CD4-positive, alpha-beta T cell treated with Interferon alpha-2 for 1 hour (primary cell): ENCODE data around the gene CIT.
A peak's percentile ranks its signal among the peaks of the same experiment; 100 is the strongest.
"Not testable (repeated sequence)": the region's sequence is repeated elsewhere in the genome, so short reads cannot be mapped to it uniquely, and the experiment has no call there.

Experiments
- DNase-seq, 2 donors: peaks; one replicate each; pipeline ENCODE4 v3.0.0-alpha.2; 2020 to 2022

The CIT gene, protein sequence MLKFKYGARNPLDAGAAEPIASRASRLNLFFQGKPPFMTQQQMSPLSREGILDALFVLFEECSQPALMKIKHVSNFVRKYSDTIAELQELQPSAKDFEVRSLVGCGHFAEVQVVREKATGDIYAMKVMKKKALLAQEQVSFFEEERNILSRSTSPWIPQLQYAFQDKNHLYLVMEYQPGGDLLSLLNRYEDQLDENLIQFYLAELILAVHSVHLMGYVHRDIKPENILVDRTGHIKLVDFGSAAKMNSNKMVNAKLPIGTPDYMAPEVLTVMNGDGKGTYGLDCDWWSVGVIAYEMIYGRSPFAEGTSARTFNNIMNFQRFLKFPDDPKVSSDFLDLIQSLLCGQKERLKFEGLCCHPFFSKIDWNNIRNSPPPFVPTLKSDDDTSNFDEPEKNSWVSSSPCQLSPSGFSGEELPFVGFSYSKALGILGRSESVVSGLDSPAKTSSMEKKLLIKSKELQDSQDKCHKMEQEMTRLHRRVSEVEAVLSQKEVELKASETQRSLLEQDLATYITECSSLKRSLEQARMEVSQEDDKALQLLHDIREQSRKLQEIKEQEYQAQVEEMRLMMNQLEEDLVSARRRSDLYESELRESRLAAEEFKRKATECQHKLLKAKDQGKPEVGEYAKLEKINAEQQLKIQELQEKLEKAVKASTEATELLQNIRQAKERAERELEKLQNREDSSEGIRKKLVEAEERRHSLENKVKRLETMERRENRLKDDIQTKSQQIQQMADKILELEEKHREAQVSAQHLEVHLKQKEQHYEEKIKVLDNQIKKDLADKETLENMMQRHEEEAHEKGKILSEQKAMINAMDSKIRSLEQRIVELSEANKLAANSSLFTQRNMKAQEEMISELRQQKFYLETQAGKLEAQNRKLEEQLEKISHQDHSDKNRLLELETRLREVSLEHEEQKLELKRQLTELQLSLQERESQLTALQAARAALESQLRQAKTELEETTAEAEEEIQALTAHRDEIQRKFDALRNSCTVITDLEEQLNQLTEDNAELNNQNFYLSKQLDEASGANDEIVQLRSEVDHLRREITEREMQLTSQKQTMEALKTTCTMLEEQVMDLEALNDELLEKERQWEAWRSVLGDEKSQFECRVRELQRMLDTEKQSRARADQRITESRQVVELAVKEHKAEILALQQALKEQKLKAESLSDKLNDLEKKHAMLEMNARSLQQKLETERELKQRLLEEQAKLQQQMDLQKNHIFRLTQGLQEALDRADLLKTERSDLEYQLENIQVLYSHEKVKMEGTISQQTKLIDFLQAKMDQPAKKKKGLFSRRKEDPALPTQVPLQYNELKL (N-terminal part only)

DNA sequence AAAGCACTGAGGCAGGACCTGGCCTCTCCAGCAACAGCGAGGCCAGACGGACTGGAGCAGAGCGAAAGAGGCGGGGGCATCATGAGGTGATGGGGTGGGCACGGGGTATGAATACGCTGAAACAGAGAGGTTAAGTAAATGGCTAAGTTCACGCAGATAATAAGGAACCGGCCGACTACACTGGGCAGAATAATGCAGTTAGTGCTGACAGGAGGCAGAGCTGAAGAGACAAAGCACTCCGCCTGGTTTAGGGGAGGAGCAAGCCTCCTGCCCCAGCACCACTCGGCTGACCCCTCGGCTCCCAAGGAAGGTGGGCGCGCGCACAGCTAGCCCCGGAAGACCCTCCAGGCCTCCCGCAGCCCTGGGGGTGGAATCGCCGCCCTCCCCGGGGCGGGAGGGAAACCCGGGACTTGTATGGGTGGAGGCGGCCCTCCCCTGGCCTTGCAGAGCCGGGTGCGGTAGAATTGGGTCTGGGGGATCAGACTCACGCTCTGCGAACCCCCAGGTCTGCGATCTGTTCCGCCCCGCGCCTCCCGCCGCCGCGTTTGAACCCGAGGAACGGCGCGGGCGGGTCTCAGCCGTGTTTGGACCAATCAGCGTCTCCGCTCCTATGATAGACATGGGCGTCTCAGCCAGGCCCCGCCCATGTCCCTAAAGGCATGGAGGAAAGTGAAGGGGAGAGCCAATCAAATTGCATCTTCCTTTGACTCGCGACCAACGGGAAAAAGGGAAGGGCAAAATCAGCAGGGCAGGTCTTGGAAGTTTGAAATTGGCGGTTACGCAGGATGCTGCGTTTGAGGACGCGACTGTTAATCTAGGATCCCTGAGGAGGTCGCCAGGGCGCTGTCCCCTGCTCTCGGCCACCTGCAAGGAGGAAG lies at the start of gene CIT:
Gene CIT (minus strand): TSS at position 560 of the 878 bp plus-strand sequence. CDS start 1,152 bp downstream, outside the sequence.
- DNase-seq = peak; percentile 89 to 92

DNA sequence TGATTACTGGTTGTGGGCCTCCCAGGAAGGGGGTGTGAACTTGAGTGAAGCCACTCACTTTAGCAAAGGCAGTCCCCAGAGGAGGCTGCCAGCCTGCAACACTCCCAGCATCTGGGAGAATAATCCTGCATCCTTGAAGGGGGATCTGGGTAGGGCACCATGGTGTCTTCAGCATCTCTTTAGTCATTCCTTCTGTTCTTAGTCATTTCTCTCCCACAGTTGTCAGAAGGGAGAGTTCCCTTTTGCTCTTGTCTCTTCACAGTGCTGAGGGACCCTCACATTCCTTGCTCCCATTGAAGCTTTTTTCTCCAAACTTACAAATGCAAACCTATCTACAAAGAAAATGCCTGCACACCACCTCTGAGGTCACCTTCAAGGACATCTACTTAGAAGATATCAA lies 48.1 kb upstream of the CIT start:
- no peak for DNase-seq

DNA sequence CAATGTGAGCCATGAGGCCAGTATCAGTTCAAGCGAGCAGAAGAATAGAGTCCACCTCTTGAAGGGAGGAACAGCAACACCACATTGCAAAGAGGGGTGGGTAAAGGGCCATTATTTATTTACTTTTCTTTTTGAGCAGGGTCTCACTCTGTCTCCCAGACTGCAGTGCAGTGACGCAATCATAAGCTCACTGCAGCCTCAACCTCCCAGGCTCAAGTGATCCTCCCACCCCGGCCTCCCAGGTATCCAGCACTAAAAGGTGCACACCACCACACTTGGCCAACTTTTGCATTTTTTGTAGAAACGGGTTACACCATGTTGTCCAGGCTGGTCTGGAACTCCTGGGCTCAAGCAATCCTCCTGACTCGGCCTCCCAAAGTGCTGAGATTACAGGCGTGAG lies 42.9 kb upstream of the CIT start:
- no peak for DNase-seq

DNA sequence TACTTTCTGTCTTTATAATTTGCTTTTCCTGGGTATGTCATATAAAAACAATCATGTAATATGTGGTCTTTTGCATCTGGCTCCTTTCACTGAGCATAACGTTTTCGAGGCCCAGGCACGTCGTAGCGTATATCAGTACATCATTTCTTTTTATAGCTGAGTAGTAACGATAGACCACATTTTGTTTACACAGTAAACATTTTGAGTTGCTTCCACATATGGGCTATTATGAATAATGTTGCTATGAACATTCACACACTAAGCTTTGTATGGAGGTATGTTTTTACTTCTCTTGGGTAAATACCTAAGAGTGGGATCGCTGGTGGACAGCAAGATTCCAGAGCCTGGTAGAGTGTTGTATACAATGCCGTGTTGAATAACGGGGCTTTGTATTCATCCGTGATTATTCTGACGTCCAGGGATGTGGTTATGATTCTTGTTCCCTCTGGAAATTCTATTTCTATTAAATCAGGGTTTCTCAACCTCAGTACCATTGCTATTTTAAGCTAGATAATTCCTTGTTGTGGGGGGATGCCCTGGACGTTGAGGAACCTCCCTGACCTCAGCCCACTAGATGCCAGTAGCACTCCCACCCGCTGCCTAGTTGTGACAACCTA lies 38.9 kb upstream of the CIT start:
- DNase-seq = no peak

DNA sequence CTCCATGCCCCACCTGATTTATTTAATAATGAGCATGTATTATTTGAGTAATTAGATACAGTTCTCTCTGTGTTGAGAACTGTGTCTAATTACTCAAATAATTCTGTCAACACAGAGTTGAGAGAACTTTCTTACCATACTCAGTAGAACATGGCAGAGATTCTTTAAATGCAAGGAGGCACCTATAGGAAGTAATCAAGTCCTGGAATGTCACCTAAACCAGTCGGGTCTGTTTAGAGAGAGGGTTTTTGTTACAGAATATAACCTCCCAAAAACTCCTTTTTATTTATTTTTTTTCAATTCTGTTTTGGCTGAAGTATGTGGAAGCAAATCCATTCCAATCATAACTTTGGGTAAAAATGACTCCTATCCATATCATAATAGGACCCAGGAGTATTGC lies 37.5 kb upstream of the CIT start:
- no peak for DNase-seq

DNA sequence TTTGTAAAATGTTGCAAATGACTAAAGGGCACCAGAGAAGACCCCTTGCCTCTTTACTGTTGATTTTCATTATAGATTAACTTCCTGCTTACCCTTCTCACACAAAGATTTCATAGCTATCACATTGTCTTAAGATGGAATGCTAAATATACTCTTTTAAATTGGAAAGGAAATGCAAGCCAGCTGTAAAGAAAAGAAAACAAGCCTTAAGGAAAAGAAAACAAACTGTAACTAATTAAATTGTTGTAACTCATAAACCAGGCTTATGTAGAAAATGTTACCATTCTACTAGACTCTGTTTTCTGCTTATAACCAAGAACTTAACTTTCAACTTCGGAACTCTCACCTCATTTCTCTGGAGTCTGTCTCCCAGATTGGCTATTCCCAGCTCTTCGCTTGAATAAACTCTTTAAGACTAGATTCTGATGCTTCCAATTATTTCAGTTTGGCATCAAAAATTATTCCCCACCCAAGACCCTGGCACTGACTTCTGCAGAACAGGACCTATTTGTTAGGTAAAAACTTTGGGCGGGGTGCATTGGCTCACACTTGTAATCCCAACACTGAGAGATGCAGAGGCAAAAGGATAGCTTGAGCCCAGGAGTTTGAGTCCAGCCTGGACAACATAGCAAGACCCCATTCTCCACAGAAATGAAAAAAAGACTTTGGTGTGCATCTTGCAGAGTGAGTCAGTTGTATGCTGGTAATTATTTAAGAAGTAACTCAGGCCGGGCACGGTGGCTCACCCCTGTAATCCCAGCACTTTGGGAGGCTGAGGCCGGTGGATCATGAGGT lies 36.6 kb upstream of the CIT start:
- no peak for DNase-seq

DNA sequence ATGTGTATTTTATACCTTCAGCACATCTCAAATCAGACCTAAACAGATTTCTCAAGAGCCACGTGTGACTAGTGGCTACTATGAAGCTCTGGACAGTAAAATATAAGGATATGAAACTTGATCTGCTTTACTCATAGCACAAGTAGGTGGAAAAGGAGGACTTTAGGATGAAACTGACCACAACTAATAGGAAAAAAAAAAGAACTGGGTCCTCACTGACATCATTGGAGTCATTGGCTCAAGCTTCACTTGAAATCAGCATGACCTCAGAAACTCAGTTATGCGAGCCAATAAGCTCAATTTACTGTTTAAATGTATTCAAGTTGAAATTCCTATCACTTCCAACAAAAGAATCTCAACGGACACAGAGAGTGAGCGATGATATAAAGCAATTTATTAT lies 34.1 kb upstream of the CIT start:
- no peak for DNase-seq

DNA sequence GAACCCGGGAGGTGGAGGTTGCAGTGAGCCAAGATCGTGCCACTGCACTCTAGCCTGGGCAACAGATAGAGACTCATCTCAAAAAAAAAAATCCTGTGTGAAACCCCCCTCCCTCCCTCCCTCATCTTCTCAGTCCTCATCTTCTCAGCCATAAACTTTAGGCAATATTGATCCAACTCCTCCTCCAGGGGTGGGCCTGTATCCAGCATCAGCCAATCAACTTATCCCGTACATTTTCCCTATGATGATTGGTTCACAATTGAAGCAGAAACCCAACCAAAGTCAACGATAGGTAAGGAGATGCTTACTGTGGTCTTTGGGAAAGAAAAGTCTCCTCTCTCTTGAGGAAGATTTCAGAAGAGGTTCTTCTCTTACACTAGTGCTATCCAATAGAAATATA lies 33.5 kb upstream of the CIT start:
- no peak for DNase-seq

DNA sequence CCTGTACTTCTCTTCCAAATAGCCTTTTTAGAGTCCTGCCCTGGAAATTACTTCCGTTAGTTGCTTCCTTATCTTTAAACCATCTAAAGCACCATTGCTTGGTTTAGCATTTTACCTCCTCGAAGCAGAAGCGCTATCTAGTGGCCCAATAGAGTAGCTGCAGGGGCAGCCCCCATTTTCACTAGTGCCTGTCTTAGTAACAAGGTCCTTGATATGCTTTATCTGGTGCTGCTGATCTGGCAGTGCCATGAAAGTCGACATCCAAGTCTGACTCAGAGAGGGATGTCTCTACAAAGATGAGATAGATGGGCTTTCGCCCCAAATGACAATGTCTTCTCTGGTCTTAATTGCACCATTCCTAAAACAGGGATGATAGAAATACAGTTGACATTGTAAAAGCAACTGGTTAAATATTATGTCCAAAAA lies 25.0 kb upstream of the CIT start:
- DNase-seq = peak; percentile 61 to 77

DNA sequence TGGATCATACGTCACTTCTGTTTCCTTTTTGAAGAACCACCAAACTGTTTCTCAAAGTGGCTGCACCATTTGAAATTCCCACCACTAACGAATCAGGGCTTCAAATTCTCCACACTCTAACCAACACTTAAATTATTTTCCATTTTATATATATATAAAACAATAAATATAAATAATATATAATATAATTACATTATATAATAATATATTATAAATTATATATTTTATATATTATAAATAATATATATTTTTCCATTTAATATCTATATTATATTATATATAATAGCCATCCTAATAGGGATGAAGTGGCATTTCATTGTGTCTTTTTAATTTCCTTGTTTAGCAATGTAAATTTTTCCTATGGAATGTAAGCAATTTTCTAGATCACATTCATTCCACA lies 24.6 kb upstream of the CIT start:
- no peak for DNase-seq

DNA sequence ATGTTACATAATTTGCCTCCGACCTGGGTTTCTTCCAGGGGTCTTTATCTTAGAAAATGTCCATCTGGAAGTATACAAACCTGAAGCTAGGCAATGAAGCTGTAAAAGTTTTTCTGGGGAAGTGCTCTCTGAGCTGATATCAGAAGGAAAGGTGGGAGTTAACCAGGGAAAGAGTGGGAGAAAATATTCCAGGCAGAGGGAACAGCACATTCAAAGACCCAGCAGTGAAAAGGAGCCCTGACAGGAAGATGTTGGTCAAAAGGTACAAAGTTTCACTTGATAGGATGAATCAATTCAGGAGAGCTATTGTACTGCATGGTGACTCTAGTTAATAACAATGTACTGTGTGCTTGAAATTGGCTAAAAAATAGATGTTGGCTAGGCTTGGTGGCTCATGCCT lies 17.8 kb upstream of the CIT start:
- DNase-seq = no peak

DNA sequence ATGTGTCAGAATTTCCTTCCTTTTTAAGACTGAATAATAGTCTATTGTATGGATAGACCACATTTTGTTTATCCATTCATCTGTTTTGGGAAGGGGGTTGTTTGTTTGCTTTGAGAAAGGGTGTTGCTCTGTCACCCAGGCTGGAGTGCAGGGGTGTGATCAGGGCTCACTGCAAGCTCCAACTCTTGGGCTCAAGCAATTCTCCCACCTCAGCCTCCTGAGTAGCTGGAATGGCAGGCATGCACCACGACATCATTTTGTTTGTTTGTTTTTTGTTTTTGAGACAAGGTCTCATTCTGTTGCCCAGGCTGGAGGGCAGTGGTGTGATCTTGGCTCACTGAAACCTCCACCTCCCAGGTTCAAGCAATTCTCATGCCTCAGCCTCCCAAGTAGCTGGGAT lies 15.5 kb upstream of the CIT start:
- DNase-seq = not testable (repeated sequence)

DNA sequence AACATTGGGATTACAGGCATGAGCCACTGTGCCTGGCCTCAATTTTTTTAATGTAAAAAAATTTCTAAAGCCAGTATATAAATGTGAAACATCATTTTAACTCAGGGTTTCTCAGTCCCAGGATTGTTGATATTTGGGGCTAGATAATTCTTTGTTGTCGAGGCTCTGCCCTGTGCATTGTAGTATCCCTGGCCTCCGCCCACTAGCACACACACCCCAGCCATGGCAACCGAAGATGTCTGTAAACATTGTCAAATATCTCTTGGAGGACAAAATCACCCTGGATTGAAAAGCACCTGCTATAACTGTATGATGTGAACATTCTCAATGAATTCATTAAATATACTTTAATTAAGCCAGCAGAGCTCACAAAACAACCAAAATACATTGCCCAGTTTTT lies 8.4 kb upstream of the CIT start:
- DNase-seq = no peak

DNA sequence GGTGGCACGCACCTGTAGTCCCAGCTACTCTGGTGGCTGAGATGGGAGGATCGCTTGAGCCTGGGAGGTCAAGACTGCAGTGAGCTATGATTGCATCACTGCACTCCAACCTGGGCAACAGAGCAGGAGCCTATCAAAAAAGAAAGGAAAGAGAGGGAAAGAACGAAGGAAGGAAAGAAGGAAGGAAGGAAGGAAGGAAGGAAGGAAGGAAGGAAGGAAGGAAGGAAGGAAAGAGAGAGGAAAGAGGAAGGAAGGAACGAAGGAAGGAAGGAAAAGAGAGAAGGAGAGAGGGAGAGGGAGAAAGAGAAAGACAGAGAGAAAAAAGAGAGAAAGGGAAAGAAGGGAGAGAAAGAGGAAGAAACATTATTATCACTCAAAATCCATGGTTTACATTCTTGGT lies 6.7 kb upstream of the CIT start:
- DNase-seq = not testable (repeated sequence)

DNA sequence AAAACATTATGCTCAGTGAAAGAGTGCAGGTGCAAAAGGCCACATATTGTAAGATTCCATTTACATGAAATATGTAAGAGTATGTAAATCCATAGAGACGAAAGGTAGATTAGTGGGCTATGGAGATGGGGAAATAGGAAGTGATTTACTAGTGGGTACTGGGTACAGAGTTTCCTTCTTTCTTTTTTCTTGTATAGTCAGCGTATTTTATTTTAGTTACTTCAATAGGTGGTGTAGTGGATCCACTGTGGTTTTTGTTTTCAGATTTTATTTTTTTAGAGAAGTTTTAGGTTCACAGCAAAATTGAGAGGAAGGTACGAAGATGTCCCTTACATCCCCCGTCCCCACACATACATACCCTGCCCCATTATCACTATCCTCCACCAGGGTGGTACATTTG lies 6.1 kb upstream of the CIT start:
- no peak for DNase-seq

DNA sequence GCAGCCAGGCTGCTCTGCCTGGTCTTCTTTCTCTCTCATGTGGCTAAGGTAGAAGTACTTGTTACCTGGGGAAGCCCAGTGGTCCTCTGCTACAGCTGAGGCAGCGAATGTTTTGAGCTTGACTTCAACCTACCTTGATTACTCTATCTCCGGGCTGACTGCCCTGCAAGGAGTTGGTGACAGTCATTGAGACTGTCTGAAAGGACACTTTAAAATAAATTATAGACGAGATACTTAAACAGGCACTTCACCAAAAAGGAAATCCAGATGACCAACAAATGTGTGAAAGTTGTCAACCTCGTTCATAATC lies 474 bp upstream of the CIT start:
- DNase-seq = no peak

DNA sequence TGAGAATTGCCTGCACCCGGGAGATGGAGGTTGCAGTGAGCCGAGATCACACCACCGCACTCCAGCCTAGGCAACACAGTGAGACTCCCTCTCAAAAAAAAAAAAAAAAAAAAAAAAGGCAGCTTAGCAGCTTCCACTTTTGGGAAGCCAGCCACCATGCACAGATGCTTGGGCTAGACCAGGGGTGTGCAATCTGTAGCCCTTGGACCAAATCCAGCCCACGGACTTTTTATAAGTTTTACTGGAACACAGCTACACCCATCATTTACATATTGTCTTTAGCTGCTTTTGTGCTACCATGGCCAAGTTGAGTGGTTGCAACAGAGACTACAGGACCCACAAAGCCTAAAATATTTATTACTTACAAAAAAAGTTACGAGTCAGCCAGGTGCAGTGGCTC lies 6.7 kb downstream of the CIT start:
- no peak for DNase-seq

DNA sequence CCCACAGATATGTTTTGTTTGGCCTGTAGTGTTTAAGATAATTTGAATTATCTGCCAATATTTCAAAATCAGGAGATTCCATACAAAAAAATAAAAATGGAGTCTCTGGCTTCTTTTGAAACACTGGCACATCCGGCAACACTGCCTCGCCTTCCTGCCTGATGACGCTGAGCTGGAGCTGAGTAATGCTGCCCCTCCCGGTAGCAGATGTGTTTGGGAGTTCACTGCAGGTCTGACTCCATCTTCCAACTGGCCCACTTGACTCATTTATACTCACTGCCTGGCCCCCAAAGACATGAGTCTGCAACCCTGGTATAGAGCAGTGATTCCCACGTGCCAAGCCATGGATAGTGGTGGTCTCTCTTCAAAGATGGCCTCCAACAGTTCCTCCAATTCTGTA lies 7.4 kb downstream of the CIT start:
- no peak for DNase-seq

DNA sequence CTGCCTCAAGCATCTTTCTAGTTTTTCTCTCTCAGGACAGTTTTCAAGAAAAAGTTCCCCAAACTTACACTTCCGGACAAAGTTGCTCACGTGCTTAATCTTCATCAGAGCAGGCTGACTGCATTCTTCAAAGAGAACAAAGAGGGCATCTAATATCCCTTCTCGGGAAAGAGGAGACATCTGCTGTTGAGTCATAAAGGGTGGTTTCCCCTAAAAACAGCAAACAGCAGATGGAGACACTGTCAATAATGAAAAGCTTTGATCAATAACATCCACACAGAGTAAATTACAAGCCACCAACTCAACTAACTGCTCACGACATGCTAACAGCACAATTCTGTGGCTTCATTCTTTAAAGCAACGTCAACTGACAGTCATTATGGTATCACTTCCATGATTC lies 8.1 kb downstream of the CIT start:
- no peak for DNase-seq

DNA sequence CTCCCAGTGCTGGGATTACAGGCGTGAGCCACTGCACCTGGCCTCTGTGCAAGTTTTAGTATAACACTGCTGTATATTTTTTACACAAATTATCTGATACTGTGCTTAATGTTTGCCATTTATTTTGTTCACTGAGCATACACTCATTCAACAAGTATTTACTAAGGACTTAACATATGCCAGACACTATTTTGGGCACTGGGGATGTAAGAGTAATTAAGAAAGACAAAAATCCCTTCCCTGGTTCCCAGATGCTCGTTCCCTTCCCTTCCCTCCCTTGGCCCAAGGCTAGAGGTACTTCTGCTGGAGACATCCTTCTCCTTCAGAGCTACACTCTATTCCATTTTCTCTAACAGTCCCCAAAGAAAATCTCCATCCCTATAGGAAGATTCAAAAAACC lies 12.5 kb downstream of the CIT start:
- no peak for DNase-seq

DNA sequence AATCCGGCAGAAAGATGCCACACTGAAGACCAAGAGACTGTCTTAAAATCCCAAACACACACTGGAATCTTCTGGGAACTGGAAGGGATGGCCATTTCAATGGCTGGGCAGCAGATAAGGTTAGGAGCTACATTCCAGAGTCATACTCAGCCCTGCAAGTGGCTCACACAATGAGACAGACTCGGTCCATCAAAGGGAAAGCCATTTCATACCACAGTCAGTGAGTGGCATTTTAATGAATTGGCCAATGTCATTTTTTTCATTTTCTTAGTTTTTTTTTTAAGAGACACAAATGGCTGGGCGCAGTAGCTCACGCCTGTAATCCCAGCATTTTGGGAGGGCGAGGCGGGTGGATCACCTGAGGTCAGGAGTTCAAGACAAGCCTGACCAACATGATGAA lies 17.9 kb downstream of the CIT start:
- DNase-seq = no peak
